Panc1 (cell line): ENCODE measurements around the gene PNMA1. TPM values are rescaled to one million over a fixed set of nuclear protein-coding genes. Genes with fewer than 3 reads are reported as not detected.
A peak's percentile ranks its signal among the peaks of the same experiment; 100 is the strongest.

Source experiments
- ATAC-seq: fragments of 200-7000 bp; cut with Tn5 transposase; 2 replicates; pipeline ENCODE4 v1.9.1; 2020; ENCODE audit warnings: mild to moderate bottlenecking, moderate library complexity
- BruUV-seq: library from RNA; stranded (reverse); fragments of 400-500 nt; replicated peaks from 2 replicates; lab custom pipeline; 2021; lab: Mats Ljungman, UMichigan
- CTCF ChIA-PET: fragments of 300-600 bp; sonication (Branson Sonifier 250); formaldehyde crosslinking; loops from one replicate; lab custom pipeline; 2022; ENCODE audit warnings: antibody characterized with exemption; lab: Charles Lee
- POLR2A ChIA-PET: fragments of 300-600 bp; sonication (Branson Sonifier 250); formaldehyde crosslinking; loops from one replicate; lab custom pipeline; 2022; ENCODE audit warnings: antibody characterized with exemption; lab: Charles Lee
- DNase-seq: peaks from one replicate; pipeline ENCODE4 v3.0.0-alpha.2; 2010; ENCODE audit warnings: low read depth, low spot score
- H3K27ac ChIP-seq: 2 replicates; pipeline ENCODE4 v1.5.1; 2011; ENCODE audit warnings: mild to moderate bottlenecking, low read length, inconsistent platforms
- H3K27me3 ChIP-seq: fragments of 200-500 bp; sonication (Bioruptor generic); 2 replicates; pipeline ENCODE4 v1.6.0; 2014; ENCODE audit warnings: low read length, inconsistent platforms; ENCODE audit not compliant: control insufficient read depth, insufficient read depth
- H3K36me3 ChIP-seq: fragments of 200-500 bp; sonication (Bioruptor generic); 2 replicates; pipeline ENCODE4 v1.5.1; 2014; ENCODE audit warnings: inconsistent platforms, mild to moderate bottlenecking, low read length, moderate library complexity; ENCODE audit not compliant: control insufficient read depth, insufficient read depth
- H3K4me1 ChIP-seq: 2 replicates; pipeline ENCODE4 v1.5.1; 2011; ENCODE audit warnings: inconsistent platforms, mild to moderate bottlenecking, low read length, moderate library complexity; ENCODE audit not compliant: control insufficient read depth, insufficient read depth
- H3K4me3 ChIP-seq, 2 experiments: 2 replicates each; pipeline ENCODE4 v1.5.1; 2011 to 2012; ENCODE audit warnings: low read depth in 2 of 2, low read length in 2 of 2, mild to moderate bottlenecking in 2 of 2, inconsistent platforms in 1 of 2, moderate library complexity in 1 of 2
- H3K9me3 ChIP-seq: fragments of 200-500 bp; sonication (Bioruptor generic); 2 replicates; pipeline ENCODE4 v1.5.1; 2014; ENCODE audit warnings: low read depth, mild to moderate bottlenecking, inconsistent platforms, low read length, moderate library complexity; ENCODE audit not compliant: control insufficient read depth, insufficient read depth
- CTCF ChIP-seq: fragments of 450-650 bp; IDR thresholded peaks from 2 replicates; pipeline ENCODE4 v1.5.1; 2017; ENCODE audit warnings: mild to moderate bottlenecking
- POLR2AphosphoS5 ChIP-seq: IDR thresholded peaks from 2 replicates; pipeline ENCODE4 v1.6.1; 2012; ENCODE audit warnings: mild to moderate bottlenecking, low read depth, low read length, moderate library complexity
- REST ChIP-seq, 2 experiments: IDR thresholded peaks; 2 replicates each; pipeline ENCODE4 v1.6.1; 2011 to 2012; ENCODE audit warnings: low read depth in 2 of 2, control low read depth in 1 of 2, low read length in 1 of 2, mild to moderate bottlenecking in 1 of 2, moderate library complexity in 1 of 2; ENCODE audit not compliant: insufficient read depth in 1 of 2
- SIN3A ChIP-seq: IDR thresholded peaks from 2 replicates; pipeline ENCODE4 v1.6.1; 2012; ENCODE audit warnings: low read depth, mild to moderate bottlenecking, low read length, moderate library complexity, borderline replicate concordance; ENCODE audit not compliant: insufficient read depth
- TCF7L2 ChIP-seq: IDR thresholded peaks from 2 replicates; pipeline ENCODE4 v1.6.1; 2011; ENCODE audit warnings: mild to moderate bottlenecking, low read depth, low read length, inconsistent platforms
- in situ Hi-C: cut with HindIII; loops from 2 replicates; pipeline ENCODE4 v1.10.0; 2016; ENCODE audit warnings: low sequenced_read_pairs, low pct_unique_long_range_greater_than_20kb
- intact Hi-C: fragments of 100-400 bp; cut with micrococcal nuclease; formaldehyde crosslinking; loops from one replicate; pipeline ENCODE4 v1.10.0; 2022; ENCODE audit not compliant: unreplicated experiment
- total RNA-seq: library from RNA; stranded (reverse); gene quantifications from one replicate; pipeline ENCODE4 v1.2.1, GENCODE V29; 2021; ENCODE audit not compliant: unreplicated experiment

The PNMA1 gene
- total RNA-seq, 1 experiment from 2014 or later, result 49.7 TPM

GRCh38 chr14:73760598-73761586, 46.7 kb upstream of the PNMA1 start:
- Histone ChIP-seq H3K4me3 (peak overlapping the region; percentile 63 to 68), H3K27me3 (no peaks in the 10 kb centered on the region), H3K27ac (peak overlapping the region; percentile 98), H3K36me3 (no peaks in the 10 kb centered on the region), H3K9me3 (no peaks in the 10 kb centered on the region), H3K4me1 (peaks cover 70% of the 10 kb centered on the region)
- in situ Hi-C loops, result no loop called here
- BruUV-seq, result TSS peak; percentile 99
- DNase-seq (no peak), ATAC-seq (no peak)
- ChIA-PET POLR2A (interaction anchor here (0.6 to 0.7 kb wide), 3 partner anchors 27 to 32 kb away, joined by 3 to 20 read pairs (median 10); no protein-coding TSS in a partner anchor), CTCF (interaction anchor here (0.6 to 1.0 kb wide), 3 partner anchors 15 to 651 kb away, joined by 4 to 9 read pairs (median 4); no protein-coding TSS in a partner anchor)
- TF ChIP-seq CTCF (no peak), REST (IDR thresholded peaks at IDR 0.05; ENCODE audit: insufficient read depth in 1 of 2, low read depth in 2 of 2, low read length in 1 of 2) (no peak), TCF7L2 (no peak), SIN3A (no peak), POLR2AphosphoS5 (no peak)
- intact Hi-C loops, result loop anchor here (10.0 kb wide), 1 partner anchor 64 kb away; no protein-coding TSS in a partner anchor

GRCh38 chr14:73759714-73760597, 45.8 kb upstream of the PNMA1 start:
- Histone ChIP-seq H3K36me3 (no peaks in the 10 kb centered on the region), H3K27ac (peak overlapping the region; percentile 98), H3K9me3 (no peaks in the 10 kb centered on the region), H3K4me3 (peak overlapping the region; percentile 63 to 68), H3K4me1 (peaks cover 71% of the 10 kb centered on the region), H3K27me3 (no peaks in the 10 kb centered on the region)
- in situ Hi-C loops (no loop called here), intact Hi-C loops (loop anchor here (10.0 kb wide), 1 partner anchor 65 kb away; no protein-coding TSS in a partner anchor)
- ChIA-PET POLR2A (interaction anchor here (0.5 to 0.8 kb wide), 7 partner anchors 25 to 91 kb away, joined by 3 to 20 read pairs (median 9); partner anchors contain the start of gene PTGR2), CTCF (interaction anchor here (0.7 to 1.0 kb wide), 2 partner anchors 17 to 652 kb away, joined by 4 read pairs; no protein-coding TSS in a partner anchor)
- BruUV-seq, result no TSS peak
- ATAC-seq (peak; percentile 79), DNase-seq (peak; percentile 83)
- TF ChIP-seq POLR2AphosphoS5, result peak; percentile 78
- no peak for TF ChIP-seq REST (IDR thresholded peaks at IDR 0.05; ENCODE audit: insufficient read depth in 1 of 2, low read depth in 2 of 2, low read length in 1 of 2)
- peak; percentile 19; the same call in 1 of the 2 replicates for TF ChIP-seq SIN3A
- TF ChIP-seq CTCF, result no peak
